Effector memory CD4-positive, alpha-beta T cell (primary cell): ENCODE data around the gene SLC5A3.

Source experiments
- DNase-seq, 3 donors: peaks; one replicate each; pipeline ENCODE4 v3.0.0-alpha.2; 2020
- H3K27ac ChIP-seq: 2 replicates; pipeline ENCODE4 v1.7.0; 2013; ENCODE audit warnings: mild to moderate bottlenecking, low read length, moderate library complexity; ENCODE audit not compliant: insufficient read depth, poor library complexity, severe bottlenecking
- H3K27me3 ChIP-seq: replicated peaks from 2 replicates; pipeline ENCODE4 v1.7.0; 2013; ENCODE audit warnings: mild to moderate bottlenecking, low read length; ENCODE audit not compliant: insufficient read depth, control insufficient read depth, poor library complexity, severe bottlenecking
- H3K36me3 ChIP-seq: 2 replicates; pipeline ENCODE4 v1.7.0; 2013; ENCODE audit warnings: mild to moderate bottlenecking, low read length, moderate library complexity; ENCODE audit not compliant: control insufficient read depth, insufficient read depth
- H3K4me1 ChIP-seq: 2 replicates; pipeline ENCODE4 v1.7.0; 2013; ENCODE audit warnings: low read length, mild to moderate bottlenecking; ENCODE audit not compliant: control insufficient read depth, insufficient read depth, poor library complexity, severe bottlenecking
- H3K4me3 ChIP-seq: 2 replicates; pipeline ENCODE4 v1.7.0; 2013; ENCODE audit warnings: low read length, low read depth, mild to moderate bottlenecking; ENCODE audit not compliant: insufficient read depth, poor library complexity, severe bottlenecking
- H3K9me3 ChIP-seq: 2 replicates; pipeline ENCODE4 v1.7.0; 2013; ENCODE audit warnings: mild to moderate bottlenecking, low read length, moderate library complexity; ENCODE audit not compliant: control insufficient read depth

Gene SLC5A3

DNA sequence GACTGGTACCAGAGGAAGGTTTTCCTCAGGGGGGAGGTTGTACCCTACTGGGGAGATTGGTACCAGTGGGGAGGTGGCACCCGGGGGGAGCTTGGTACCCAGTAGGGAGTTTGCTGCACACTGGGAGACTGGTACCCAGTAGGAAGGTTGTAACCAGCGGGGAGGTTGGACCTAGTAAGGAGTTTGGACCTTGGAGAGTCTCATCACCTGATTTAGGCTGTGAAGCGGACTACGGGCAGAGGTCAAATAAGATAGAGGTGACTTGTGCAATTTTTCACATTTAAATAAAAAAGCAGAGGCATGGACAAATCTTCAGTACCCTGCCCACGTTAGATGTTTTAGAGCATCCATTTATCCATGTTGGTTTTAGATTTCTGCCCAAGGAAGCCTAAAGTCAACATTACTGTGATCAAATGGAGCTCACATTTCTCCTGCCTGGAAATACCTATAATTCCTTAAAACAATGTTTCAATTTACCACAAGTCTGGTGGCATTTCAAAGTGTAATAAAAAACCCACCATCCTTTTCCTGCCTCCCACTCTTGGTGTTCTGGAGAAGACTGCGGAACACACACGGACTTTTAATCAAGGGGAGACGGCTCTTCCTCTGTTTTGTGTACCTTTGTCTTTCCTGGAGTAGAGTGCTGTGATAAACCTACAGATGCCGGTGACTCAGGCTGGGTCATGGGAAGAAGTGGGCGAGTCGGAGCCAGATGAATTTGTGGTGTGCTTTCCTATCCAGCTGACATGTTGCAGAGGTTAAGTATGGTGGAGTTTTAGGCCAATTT, 36.2 kb upstream of the SLC5A3 start:
- no peak overlapping the region for H3K27ac ChIP-seq

DNA sequence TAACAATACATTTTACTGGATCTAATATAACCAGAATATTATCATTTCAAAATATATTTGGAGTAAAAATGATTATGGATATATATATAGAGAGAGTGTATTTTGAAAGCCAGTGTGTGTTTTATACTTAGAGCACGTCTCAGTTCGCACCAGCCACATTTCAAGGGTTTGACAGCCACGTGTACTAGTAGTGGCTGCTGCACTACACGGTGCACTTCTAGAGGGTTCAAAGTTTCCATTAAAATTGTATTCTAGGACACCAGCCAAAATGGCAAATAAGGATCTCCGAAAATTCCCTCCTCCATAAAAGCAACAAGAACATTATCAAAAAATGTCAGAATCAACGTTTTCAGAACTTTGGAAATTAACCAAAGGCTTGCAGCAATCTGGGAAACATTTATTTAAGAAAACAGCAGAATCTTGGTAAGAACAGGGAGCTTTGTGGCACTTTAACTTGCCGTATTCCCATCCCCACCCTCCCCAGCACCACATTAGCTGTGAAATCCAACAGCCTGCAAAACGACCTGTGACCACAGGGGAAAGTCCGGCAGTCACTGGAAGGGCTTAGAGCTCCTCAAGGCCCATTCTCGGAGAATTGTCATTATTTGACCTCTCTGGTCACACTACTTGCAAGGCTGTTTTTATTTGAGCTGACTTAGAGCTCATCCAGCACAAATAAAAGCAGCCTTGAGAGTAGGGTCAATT, 33.5 kb upstream of the SLC5A3 start:
- H3K4me3 ChIP-seq: no peak overlapping the region
- no peaks in the 10 kb centered on the region for H3K9me3 ChIP-seq
- no peak for DNase-seq
- no peaks in the 10 kb centered on the region for H3K27me3 ChIP-seq
- H3K4me1 ChIP-seq: no peaks in the 10 kb centered on the region
- H3K36me3 ChIP-seq: no peaks in the 10 kb centered on the region
- no peak overlapping the region for H3K27ac ChIP-seq

More for the DNA sequence above, 36.2 kb upstream of the SLC5A3 start:
- H3K9me3 ChIP-seq: no peaks in the 10 kb centered on the region
- no peaks in the 10 kb centered on the region for H3K4me1 ChIP-seq
- H3K36me3 ChIP-seq: no peaks in the 10 kb centered on the region
- H3K27me3 ChIP-seq: no peaks in the 10 kb centered on the region
- no peak overlapping the region for H3K4me3 ChIP-seq
- no peak for DNase-seq

DNA sequence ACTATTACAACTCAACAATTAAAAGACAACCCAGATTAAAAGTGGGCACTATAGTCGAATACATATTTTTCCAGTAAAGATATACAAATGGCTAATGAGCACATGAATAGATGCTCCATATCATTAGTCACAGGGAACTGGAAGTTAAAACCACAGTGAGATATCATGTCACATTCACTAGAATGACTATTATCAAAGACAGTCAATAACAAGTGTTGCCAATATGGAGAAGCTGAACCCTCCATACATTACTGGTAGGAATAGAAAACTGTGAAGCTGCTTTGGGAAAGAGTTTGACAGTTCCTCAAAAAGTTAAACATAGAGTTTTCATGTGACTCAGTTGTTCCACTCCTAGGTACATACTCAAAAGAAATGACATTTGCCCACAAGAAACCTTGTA, 30.6 kb upstream of the SLC5A3 start:
- DNase-seq: no peak
- Histone ChIP-seq H3K9me3 (no peaks in the 10 kb centered on the region), H3K4me1 (peaks cover 5% of the 10 kb centered on the region), H3K36me3 (no peaks in the 10 kb centered on the region), H3K4me3 (no peak overlapping the region), H3K27me3 (no peaks in the 10 kb centered on the region), H3K27ac (no peak overlapping the region)

DNA sequence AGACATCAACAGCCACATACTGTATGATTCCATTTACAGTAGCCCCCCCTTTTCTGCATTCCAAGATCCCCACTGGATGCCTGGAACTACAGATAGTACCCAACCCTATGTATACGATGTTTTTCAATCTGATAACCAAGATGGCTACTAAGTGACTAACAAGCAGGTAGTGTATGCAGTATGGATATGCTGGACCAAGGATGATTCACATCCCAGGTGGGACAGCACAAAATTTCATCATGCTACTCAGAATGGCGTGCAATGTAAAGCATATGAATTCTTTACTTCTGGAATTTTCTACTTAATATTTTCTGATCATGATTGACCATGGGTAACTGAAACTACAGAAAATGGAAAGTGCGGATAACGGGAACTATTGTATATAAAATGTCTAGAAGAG, 30.0 kb upstream of the SLC5A3 start:
- Histone ChIP-seq H3K9me3 (no peaks in the 10 kb centered on the region), H3K27me3 (no peaks in the 10 kb centered on the region), H3K27ac (no peak overlapping the region), H3K4me3 (no peak overlapping the region), H3K4me1 (peaks cover 5% of the 10 kb centered on the region), H3K36me3 (no peaks in the 10 kb centered on the region)
- DNase-seq: no peak

DNA sequence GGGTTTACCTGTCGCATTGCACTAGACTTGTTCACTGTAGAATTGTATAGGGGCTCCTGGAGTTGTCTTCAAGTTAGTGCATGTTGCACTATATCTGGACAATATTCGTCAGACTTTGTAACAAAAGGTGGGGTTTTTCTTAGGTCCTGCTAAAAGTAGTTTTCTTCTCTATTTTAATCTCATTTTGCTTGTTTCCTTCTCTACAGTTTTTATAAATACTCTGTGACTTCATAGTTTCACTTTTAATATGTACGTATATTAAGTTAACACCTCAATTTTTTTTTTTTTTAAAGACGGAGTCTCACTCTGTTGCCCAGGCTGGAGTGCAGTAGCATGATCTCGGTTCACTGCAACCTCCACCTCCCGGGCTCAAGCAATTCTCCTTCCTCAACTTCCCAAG, 26.5 kb upstream of the SLC5A3 start:
- peaks cover 5% of the 10 kb centered on the region for H3K4me1 ChIP-seq
- no peak overlapping the region for H3K27ac ChIP-seq
- no peaks in the 10 kb centered on the region for H3K27me3 ChIP-seq
- H3K4me3 ChIP-seq: no peak overlapping the region
- no peaks in the 10 kb centered on the region for H3K9me3 ChIP-seq
- DNase-seq: no peak
- H3K36me3 ChIP-seq: no peaks in the 10 kb centered on the region

DNA sequence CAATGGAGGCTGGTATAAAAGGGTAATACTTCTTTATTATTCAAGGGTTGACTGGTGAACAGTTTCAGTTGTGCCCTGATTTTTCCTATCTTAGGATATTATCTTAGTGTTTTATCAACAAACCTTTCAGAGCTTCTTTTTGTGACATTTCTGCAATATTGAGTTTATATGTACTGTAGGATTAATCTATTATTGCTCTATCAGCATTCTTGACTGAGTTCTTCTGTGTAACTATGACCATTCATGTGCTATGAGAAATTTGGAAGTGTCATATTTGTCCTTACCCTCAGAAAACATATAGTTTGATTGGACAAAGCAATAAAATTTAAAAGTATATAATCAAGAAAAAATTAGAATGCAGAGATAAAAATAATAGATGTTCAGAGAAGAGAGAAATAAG, 25.5 kb upstream of the SLC5A3 start:
- Histone ChIP-seq H3K4me3 (no peak overlapping the region), H3K27ac (no peak overlapping the region), H3K4me1 (peaks cover 5% of the 10 kb centered on the region), H3K27me3 (no peaks in the 10 kb centered on the region), H3K9me3 (no peaks in the 10 kb centered on the region), H3K36me3 (no peaks in the 10 kb centered on the region)
- no peak for DNase-seq

DNA sequence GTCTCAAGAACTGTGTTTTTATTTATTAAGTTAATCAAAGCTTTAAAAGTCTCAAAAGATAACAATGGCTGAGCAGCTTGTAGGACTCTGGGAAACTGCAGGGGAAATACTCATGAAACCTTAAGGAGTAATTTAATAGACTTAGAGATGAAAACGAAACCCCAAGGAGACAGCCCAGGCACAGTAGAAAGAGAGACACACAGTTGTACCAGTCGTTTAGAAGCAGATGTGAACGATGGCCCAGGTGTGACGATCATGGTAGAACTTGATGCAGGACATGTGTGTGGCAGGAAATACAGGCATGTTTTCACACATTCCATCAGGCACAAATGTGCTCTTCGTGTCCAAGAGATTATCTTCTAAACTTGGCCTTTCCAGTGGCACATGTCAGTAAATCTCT, 21.2 kb upstream of the SLC5A3 start:
- DNase-seq: no peak
- H3K27me3 ChIP-seq: no peaks in the 10 kb centered on the region
- H3K27ac ChIP-seq: no peak overlapping the region
- no peak overlapping the region for H3K4me3 ChIP-seq
- H3K36me3 ChIP-seq: no peaks in the 10 kb centered on the region
- H3K9me3 ChIP-seq: no peaks in the 10 kb centered on the region
- H3K4me1 ChIP-seq: no peaks in the 10 kb centered on the region

DNA sequence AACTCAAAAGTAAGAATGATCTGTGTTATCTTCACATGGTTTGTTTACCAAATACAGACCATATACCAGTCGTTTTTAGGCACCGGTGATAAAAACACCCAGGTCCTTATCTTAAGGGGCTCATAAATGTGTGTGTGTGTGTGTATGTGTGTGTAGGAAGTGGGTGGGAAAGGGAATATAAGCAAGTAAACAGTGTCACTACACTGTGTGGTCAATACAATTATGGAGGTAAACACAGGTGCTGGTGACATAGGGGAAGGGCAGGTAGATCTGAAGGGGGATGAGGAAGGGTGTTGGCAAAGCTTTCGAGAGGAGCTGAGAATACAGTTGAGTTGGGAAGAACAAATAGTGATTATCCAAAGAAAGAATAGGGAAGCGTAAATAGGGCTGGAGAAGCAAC, 19.1 kb upstream of the SLC5A3 start:
- DNase-seq: no peak
- no peaks in the 10 kb centered on the region for H3K27me3 ChIP-seq
- H3K4me3 ChIP-seq: no peak overlapping the region

DNA sequence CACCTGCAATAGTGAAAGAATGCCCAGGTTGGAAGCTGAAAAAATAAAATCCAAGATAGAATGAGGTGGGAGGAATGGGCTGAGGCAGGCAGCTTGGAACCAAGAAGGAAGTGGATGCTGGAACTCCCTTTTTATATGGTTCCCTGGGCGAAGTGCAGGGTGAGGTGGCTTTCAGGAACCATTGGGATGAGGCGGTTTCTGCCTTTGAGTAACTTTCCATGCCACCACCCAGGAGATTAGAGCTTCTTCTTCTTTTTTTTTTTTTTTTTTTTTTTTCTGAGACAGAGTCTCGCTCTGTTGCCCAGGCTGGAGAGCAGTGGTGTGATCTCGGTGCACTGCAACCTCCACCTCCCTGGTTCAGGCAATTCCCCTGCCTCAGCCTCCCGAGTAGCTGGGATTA, 17.8 kb upstream of the SLC5A3 start:
- Histone ChIP-seq H3K27me3 (no peaks in the 10 kb centered on the region), H3K27ac (no peak overlapping the region), H3K36me3 (no peaks in the 10 kb centered on the region), H3K9me3 (no peaks in the 10 kb centered on the region), H3K4me1 (no peaks in the 10 kb centered on the region), H3K4me3 (no peak overlapping the region)
- no peak for DNase-seq

More for the DNA sequence above, 19.1 kb upstream of the SLC5A3 start:
- Histone ChIP-seq H3K4me1 (no peaks in the 10 kb centered on the region), H3K9me3 (no peaks in the 10 kb centered on the region), H3K36me3 (no peaks in the 10 kb centered on the region), H3K27ac (no peak overlapping the region)

DNA sequence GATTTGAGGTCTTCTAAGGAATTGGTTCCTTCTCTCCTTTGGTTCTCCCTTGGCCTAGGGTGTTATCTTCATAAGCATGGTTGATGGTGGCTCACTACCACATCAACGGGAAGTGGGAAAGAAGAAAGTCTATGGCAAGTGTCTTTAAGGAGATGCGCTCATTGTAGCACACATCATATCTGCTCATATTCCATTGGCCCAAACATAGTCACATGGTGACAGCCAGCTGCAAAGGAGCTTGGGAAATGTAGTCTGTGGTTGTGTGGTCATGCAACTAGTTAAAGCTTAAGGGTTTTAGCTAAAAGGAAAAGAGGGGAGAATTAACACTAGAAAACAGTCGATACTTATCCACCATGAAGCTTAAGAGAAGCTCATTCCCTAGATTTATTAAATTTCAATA, 11.4 kb upstream of the SLC5A3 start:
- H3K4me3 ChIP-seq: no peak overlapping the region
- H3K27me3 ChIP-seq: no peaks in the 10 kb centered on the region
- H3K27ac ChIP-seq: no peak overlapping the region
- H3K4me1 ChIP-seq: no peaks in the 10 kb centered on the region
- no peaks in the 10 kb centered on the region for H3K9me3 ChIP-seq
- no peak for DNase-seq
- H3K36me3 ChIP-seq: no peaks in the 10 kb centered on the region
